ENCODE data around the gene CCDC57. TPM values are rescaled to one million over a fixed set of nuclear protein-coding genes. Genes with fewer than 3 reads are reported as not detected.

The CCDC57 gene
- total and polyA plus RNA-seq, 12 donors = 7.0 to 34.5 (median 10.7) TPM

GRCh38 chr17:82205720-82206508 lies 6.7 kb downstream of the CCDC57 start:
- Histone ChIP-seq H3K27ac (peak overlapping the region in 8 of 10 donors; percentile 48 to 84 (median 72)), H3K4me1 (peaks cover 0 to 27% (median 11%) of the 10 kb centered on the region in 9 donors), H3K36me3 (peaks cover 0 to 12% (median 0%) of the 10 kb centered on the region in 9 donors), H3K9me3 (no peaks in the 10 kb centered on the region), H3K27me3 (no peaks in the 10 kb centered on the region), H3K4me3 (peak overlapping the region in 6 of 10 donors; percentile 3 to 27 (median 13))
- DNase-seq (peak; percentile 80 to 81), ATAC-seq (peak; percentile 68 to 90 (median 86))
- TF ChIP-seq CTCF (IDR thresholded peaks at IDR 0.05) = peak; percentile 80 to 98 (median 92)
- WGBS, 2 donors = 18 to 20% methylated on average over 21 of the region's 21 CpGs
- intact Hi-C loops (cut with DNase I) = loop anchor here in 9 of 10 donors (1.0 to 10.0 kb wide), 5 partner anchors 115 to 209 kb away; partner anchors contain the start of genes HEXD (in 2 of the 9) and OGFOD3 (in 2 of the 9)

- no peak for DNase-seq
- H3K9me3 ChIP-seq = no peaks in the 10 kb centered on the region
- no peaks in the 10 kb centered on the region for H3K27me3 ChIP-seq
- H3K27ac ChIP-seq = peak overlapping the region in 6 of 10 donors; percentile 1 to 84 (median 68)
- H3K4me1 ChIP-seq = peaks cover 0 to 27% (median 11%) of the 10 kb centered on the region in 9 donors
- peak overlapping the region in 1 of 10 donors; percentile 27 for H3K4me3 ChIP-seq
- no peak for TF ChIP-seq CTCF (IDR thresholded peaks at IDR 0.05)
- H3K36me3 ChIP-seq = peaks cover 0 to 21% (median 0%) of the 10 kb centered on the region in 9 donors
- peak in 7 of 8 donors; percentile 14 to 56 (median 28) for ATAC-seq
- WGBS, 2 donors = 66 to 76% methylated on average over 25 of the region's 25 CpGs
- intact Hi-C loops (cut with DNase I) = loop anchor here in 8 of 10 donors (1.0 to 10.0 kb wide), 5 partner anchors 107 to 210 kb away; partner anchors contain the start of genes HEXD (in 2 of the 8) and OGFOD3 (in 2 of the 8)
Observed at GRCh38 chr17:82204831-82205719, 7.6 kb downstream of the CCDC57 start.

- 88 to 93% methylated on average over 17 to 19 of the region's 19 CpGs for WGBS, 2 donors
- intact Hi-C loops (cut with DNase I) = loop anchor here in 4 of 10 donors (2.0 to 10.0 kb wide), 3 partner anchors 108 to 211 kb away; partner anchors contain the start of genes HEXD (in 2 of the 4) and OGFOD3 (in 2 of the 4)
- Histone ChIP-seq H3K27me3 (no peaks in the 10 kb centered on the region), H3K4me3 (no peak overlapping the region), H3K9me3 (no peaks in the 10 kb centered on the region), H3K4me1 (peaks cover 0 to 27% (median 11%) of the 10 kb centered on the region in 9 donors), H3K36me3 (peaks cover 0 to 32% (median 4%) of the 10 kb centered on the region in 9 donors), H3K27ac (no peak overlapping the region)
- no peak for ATAC-seq
- DNase-seq = no peak
- TF ChIP-seq CTCF (IDR thresholded peaks at IDR 0.05) = no peak
Observed at GRCh38 chr17:82203920-82204319, 8.7 kb downstream of the CCDC57 start.

Measured in heart right ventricle (tissue), 16 donors.